Right cardiac atrium (tissue), 5 donors: ENCODE measurements around the gene TMCO4. TPM values are rescaled to one million over a fixed set of nuclear protein-coding genes. Genes with fewer than 3 reads are reported as not detected.
A peak's percentile ranks its signal among the peaks of the same experiment; 100 is the strongest.

ENCODE experiments used
- ATAC-seq, 2 donors: fragments of 200-7000 bp; cut with Tn5 transposase; one replicate each; pipeline versions ENCODE4 v1.8.0 to v1.9.1; 2020; ENCODE audit warnings: moderate library complexity in 2 of 2, mild to moderate bottlenecking in 1 of 2
- DNase-seq, 3 donors: peaks; one replicate each; pipeline ENCODE4 v3.0.0-alpha.2; 2020
- H3K27ac ChIP-seq: one replicate; pipeline ENCODE4 v1.5.1; 2013; ENCODE audit warnings: mild to moderate bottlenecking, low read length, control low read depth, moderate library complexity
- H3K27me3 ChIP-seq: one replicate; pipeline ENCODE4 v1.6.1; 2013; ENCODE audit not compliant: control insufficient read depth, insufficient read depth
- H3K4me1 ChIP-seq: one replicate; pipeline ENCODE4 v1.6.1; 2013; ENCODE audit warnings: low read length; ENCODE audit not compliant: control insufficient read depth, insufficient read depth
- H3K4me3 ChIP-seq: one replicate; pipeline ENCODE4 v1.5.1; 2013; ENCODE audit warnings: low read length, control low read depth
- H3K9me3 ChIP-seq: one replicate; pipeline ENCODE4 v1.6.1; 2013; ENCODE audit warnings: low read length; ENCODE audit not compliant: control insufficient read depth
- WGBS: extraction: QIAGEN DNeasy Blood & Tissue Kit; methylation state at CpG from one replicate; pipeline ENCODE4 v1.1.7; 2013; 5-methylcytosine and 5-hydroxymethylcytosine counted together
- intact Hi-C, 4 donors: fragments of 100-400 bp; cut with DNase I; formaldehyde crosslinking; loops; one replicate each; pipeline versions ENCODE4 v1.11.0 to v1.14.0; 2022 to 2023
- polyA plus RNA-seq: library from polyadenylated mRNA; stranded (reverse); fragments of 200-250 nt; gene quantifications from one replicate; pipeline ENCODE4 v1.2.3, GENCODE V29; 2013
- total RNA-seq, 4 donors: library from RNA; stranded (reverse); fragmentation: NEBNext Ultra II Directional; extraction: Animal tissue kit (Norgen Biotek cat#: 25700); gene quantifications; one replicate each; pipeline ENCODE4 v1.2.1, GENCODE V29; 2021
- donor health status: healthy with polysubstance abuse.
- donor health status: DM: no; HTN: yes; CAD: no.
- donor health status: DM: no; HTN: no; CAD: no.
- donor health status: DM: no; HTN: yes; CAD: no; lungs with severe emphysema.
- donor health status: DM: yes; HTN: yes; CAD: no.

The TMCO4 gene
- total and polyA plus RNA-seq, 5 donors = 8.4 to 11.5 (median 10.7) TPM

- Histone ChIP-seq H3K4me3 (no peak overlapping the region), H3K27me3 (no peaks in the 10 kb centered on the region), H3K9me3 (no peaks in the 10 kb centered on the region), H3K4me1 (no peaks in the 10 kb centered on the region), H3K27ac (no peak overlapping the region)
- DNase-seq = no peak
- intact Hi-C loops = no loop called here
- WGBS = 100% methylated on average over 1 of the region's 1 CpG
- ATAC-seq = no peak
Observed at GRCh38 chr1:19744886-19745285, 54.8 kb downstream of the TMCO4 start.

- ATAC-seq = peak; percentile 60 to 70
- 73% methylated on average over 4 of the region's 4 CpGs for WGBS
- Histone ChIP-seq H3K4me1 (no peaks in the 10 kb centered on the region), H3K9me3 (no peaks in the 10 kb centered on the region), H3K4me3 (no peak overlapping the region), H3K27ac (no peak overlapping the region), H3K27me3 (no peaks in the 10 kb centered on the region)
- intact Hi-C loops = no loop called here
- DNase-seq = no peak
Observed at GRCh38 chr1:19744335-19744743, 55.4 kb downstream of the TMCO4 start.

GRCh38 chr1:19743793-19744192, 55.9 kb downstream of the TMCO4 start:
- intact Hi-C loops = no loop called here
- DNase-seq (no peak), ATAC-seq (peak in 1 of 2 donors; percentile 8)
- Histone ChIP-seq H3K9me3 (no peaks in the 10 kb centered on the region), H3K4me3 (no peak overlapping the region), H3K27ac (no peak overlapping the region), H3K4me1 (no peaks in the 10 kb centered on the region), H3K27me3 (no peaks in the 10 kb centered on the region)
- WGBS = 90% methylated on average over 9 of the region's 9 CpGs

DNA sequence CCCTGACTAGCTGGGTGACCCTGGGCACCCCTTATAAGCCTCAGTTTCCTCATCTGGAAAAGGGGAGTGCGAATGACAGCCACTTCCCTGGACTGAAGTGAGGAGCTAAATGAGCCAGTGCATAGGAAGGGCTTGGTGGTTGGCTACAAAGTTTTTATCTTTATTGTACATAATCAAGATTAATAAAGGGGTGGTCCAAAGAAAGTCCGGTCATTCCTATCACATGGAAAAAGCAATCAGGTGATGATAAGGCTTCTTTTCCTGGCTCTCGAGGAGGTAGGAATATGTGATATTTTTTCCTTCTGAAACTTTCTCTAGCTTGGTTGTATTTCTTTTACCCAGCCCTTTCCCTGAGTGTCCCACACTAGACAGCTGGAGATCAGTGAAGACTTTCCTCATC, 56.5 kb downstream of the TMCO4 start:
- Histone ChIP-seq H3K9me3 (no peaks in the 10 kb centered on the region), H3K27me3 (no peaks in the 10 kb centered on the region), H3K4me3 (no peak overlapping the region), H3K27ac (no peak overlapping the region), H3K4me1 (no peaks in the 10 kb centered on the region)
- DNase-seq (no peak), ATAC-seq (no peak)
- intact Hi-C loops = no loop called here
- WGBS = 83% methylated on average over 3 of the region's 3 CpGs

DNA sequence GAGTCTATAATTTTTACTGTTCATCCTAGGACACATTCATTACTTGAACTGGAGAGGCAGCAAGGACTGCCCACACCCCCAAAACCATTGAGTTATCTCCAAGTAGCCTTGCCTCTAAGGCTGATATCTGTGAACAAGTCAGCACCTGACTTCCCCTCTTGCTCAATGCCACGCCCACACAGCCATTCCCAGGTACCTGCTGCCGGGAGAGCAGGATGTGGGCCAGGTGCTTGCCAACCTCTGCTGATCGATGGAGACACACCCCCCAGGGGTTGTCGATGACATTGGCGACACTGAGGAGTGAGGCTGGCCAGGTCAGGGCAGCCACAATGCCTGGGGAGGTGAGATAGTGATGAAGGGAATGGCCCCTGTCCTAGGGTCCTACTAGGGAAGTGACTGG, 60.1 kb downstream of the TMCO4 start:
- H3K4me1 ChIP-seq = peaks cover 9% of the 10 kb centered on the region
- ATAC-seq (no peak), DNase-seq (no peak)
- H3K4me3 ChIP-seq = no peak overlapping the region
- H3K9me3 ChIP-seq = no peaks in the 10 kb centered on the region
- intact Hi-C loops = no loop called here
- whole genome bisulfite sequencing = 89% methylated on average over 5 of the region's 5 CpGs
- no peak overlapping the region for H3K27ac ChIP-seq
- H3K27me3 ChIP-seq = no peaks in the 10 kb centered on the region

DNA sequence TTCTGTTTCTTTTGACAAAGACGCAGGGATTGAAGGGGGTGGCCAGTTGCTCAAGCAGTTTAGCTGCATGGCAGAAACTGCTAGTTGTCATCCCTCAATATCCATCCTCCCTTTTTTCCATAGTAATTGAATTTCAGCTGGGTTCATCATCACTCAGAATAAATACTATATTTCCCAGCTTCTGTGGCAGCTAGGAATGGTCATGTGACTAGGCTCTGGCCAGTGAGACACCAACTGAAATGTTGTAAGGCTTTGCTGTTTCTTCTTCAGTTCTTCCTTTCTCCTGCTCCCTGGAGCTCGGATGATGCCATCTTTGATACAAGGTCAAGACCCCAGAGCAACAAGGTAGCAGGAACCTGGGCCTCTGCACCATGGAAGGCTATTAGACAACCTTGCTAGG, 61.0 kb downstream of the TMCO4 start:
- Histone ChIP-seq H3K4me3 (no peak overlapping the region), H3K27me3 (no peaks in the 10 kb centered on the region), H3K9me3 (no peaks in the 10 kb centered on the region), H3K4me1 (peaks cover 9% of the 10 kb centered on the region), H3K27ac (no peak overlapping the region)
- intact Hi-C loops = no loop called here
- no peak for DNase-seq
- WGBS = 95% methylated on average over 2 of the region's 2 CpGs
- no peak for ATAC-seq

DNA sequence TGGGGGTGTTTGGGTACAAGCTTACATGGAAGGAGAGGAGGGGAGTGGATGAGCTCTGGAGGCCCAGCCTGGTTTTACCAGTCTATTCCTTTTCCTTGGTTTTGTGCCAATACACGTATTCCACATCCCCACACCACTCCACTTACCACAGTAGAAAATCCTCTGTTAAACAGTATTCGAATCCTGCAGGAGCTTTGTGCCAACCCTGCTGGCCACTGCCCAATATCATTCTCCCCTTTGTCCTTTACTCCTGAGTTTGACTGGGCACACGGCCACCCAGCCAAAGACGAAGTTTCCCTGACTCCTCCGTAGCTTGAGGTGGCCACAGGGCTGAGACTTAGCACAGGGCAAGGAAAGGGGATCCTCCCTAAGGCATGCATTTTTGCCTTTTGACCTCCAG, 61.6 kb downstream of the TMCO4 start:
- H3K27ac ChIP-seq = no peak overlapping the region
- no peak overlapping the region for H3K4me3 ChIP-seq
- peaks cover 9% of the 10 kb centered on the region for H3K4me1 ChIP-seq
- H3K27me3 ChIP-seq = no peaks in the 10 kb centered on the region
- no peak for DNase-seq
- intact Hi-C loops = no loop called here
- ATAC-seq = no peak
- no peaks in the 10 kb centered on the region for H3K9me3 ChIP-seq
- WGBS = 64% methylated on average over 5 of the region's 5 CpGs

GRCh38 chr1:19737104-19737825, 62.5 kb downstream of the TMCO4 start:
- Histone ChIP-seq H3K4me3 (no peak overlapping the region), H3K27ac (no peak overlapping the region), H3K27me3 (no peaks in the 10 kb centered on the region), H3K9me3 (no peaks in the 10 kb centered on the region), H3K4me1 (peaks cover 9% of the 10 kb centered on the region)
- no peak for ATAC-seq
- intact Hi-C loops = no loop called here
- WGBS = 79% methylated on average over 9 of the region's 9 CpGs
- DNase-seq = no peak

DNA sequence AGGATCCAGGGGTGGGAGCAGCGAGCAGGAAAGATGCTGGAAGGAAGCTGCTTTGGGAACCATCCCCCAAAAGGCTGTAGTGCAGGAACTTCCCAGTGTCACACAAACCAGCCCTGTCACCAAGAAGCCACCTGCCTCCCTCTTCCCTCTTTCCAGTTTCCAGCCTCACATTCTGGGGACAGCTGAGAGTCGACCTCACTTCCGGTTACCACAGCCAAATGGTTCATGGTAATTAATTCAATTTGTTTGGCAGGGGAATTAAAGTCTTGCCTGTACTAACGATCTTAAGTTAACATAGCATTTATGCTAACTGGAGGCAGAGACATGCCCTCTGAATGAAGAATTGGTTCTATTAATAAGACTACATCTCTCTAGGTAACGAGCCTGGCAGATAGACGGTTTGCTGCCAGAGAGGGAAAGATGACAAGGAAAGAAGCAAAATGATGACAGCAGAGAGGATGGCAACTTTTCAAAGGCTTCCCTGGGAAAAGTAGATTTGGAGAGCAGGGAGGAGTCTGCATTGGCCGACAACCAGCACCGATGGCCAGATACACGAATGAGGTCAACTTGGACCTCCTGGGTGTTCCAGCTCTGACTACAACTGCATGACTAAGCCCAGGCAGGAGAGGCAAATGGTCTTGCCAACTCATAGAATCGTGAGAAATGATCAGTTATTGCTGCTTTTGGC, 64.1 kb downstream of the TMCO4 start:
- no peak overlapping the region for H3K27ac ChIP-seq
- 41% methylated on average over 10 of the region's 10 CpGs for WGBS
- H3K4me1 ChIP-seq = peaks cover 9% of the 10 kb centered on the region
- no peak overlapping the region for H3K4me3 ChIP-seq
- intact Hi-C loops = no loop called here
- peak; percentile 75 to 82 (median 76) for DNase-seq
- ATAC-seq = peak; percentile 78 to 86
- no peaks in the 10 kb centered on the region for H3K9me3 ChIP-seq
- H3K27me3 ChIP-seq = no peaks in the 10 kb centered on the region

DNA sequence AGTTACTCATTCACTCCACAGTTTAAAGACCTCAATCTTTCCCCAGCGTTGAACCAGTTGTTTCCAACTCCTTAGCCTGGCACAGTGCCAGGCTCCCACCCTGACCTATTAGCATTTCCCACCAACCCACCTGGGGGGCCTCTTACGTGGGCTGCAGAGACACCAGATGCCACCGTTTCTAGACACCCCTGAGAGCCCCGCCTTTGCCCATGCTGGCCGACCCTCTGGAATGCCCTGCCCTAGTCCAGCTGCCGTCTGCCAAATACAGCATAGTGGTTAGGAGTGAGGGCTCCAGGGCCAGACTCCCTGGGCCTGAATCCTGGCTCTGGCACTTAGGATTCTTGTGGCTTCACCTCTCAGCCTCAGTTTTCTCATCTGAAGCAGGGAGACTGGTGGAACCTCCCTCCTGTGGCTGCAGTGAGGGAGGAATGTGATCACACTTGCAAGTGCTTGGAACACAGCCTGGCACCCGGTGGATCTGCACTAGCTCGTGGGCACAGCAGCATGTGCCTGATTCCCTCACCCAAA, 65.2 kb downstream of the TMCO4 start:
- DNase-seq = peak in 1 of 3 donors; percentile 59
- Histone ChIP-seq H3K4me3 (no peak overlapping the region), H3K27ac (no peak overlapping the region), H3K9me3 (no peaks in the 10 kb centered on the region), H3K4me1 (peaks cover 9% of the 10 kb centered on the region), H3K27me3 (no peaks in the 10 kb centered on the region)
- WGBS = 63% methylated on average over 8 of the region's 8 CpGs
- ATAC-seq = no peak
- intact Hi-C loops = no loop called here

GRCh38 chr1:19734056-19734455, 65.7 kb downstream of the TMCO4 start:
- DNase-seq (no peak), ATAC-seq (no peak)
- Histone ChIP-seq H3K4me1 (peaks cover 9% of the 10 kb centered on the region), H3K27me3 (no peaks in the 10 kb centered on the region), H3K9me3 (no peaks in the 10 kb centered on the region), H3K4me3 (no peak overlapping the region), H3K27ac (no peak overlapping the region)
- intact Hi-C loops = no loop called here
- 90% methylated on average over 8 of the region's 8 CpGs for WGBS
